ENCODE data around the gene PET100.

DNA sequence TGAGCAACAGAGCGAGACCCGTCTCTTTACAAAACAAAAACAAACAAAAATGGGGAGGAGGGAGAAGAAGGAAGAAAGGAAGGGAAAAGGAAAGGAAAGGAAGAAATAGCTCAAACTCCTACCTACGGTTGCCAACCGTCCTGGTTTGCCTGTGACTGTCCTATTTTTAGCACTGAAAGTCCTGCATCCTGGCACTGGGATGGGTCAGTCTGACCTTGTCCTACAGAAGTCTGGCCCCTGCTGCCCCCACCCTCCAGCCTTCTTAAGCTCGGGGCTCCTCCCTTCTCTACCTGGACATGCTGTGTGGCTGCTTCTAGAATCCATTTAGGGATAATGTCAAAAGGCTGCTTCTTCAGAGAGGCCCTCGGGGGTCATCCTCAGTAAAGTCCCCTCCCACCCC is 6.1 kb downstream of the PET100 start:
- TF ChIP-seq, protein P1, sequence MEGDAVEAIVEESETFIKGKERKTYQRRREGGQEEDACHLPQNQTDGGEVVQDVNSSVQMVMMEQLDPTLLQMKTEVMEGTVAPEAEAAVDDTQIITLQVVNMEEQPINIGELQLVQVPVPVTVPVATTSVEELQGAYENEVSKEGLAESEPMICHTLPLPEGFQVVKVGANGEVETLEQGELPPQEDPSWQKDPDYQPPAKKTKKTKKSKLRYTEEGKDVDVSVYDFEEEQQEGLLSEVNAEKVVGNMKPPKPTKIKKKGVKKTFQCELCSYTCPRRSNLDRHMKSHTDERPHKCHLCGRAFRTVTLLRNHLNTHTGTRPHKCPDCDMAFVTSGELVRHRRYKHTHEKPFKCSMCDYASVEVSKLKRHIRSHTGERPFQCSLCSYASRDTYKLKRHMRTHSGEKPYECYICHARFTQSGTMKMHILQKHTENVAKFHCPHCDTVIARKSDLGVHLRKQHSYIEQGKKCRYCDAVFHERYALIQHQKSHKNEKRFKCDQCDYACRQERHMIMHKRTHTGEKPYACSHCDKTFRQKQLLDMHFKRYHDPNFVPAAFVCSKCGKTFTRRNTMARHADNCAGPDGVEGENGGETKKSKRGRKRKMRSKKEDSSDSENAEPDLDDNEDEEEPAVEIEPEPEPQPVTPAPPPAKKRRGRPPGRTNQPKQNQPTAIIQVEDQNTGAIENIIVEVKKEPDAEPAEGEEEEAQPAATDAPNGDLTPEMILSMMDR (IDR thresholded peaks at IDR 0.05; ENCODE audit: poor library complexity): no peak
- TF ChIP-seq EZH2 (IDR thresholded peaks at IDR 0.05; ENCODE audit: borderline replicate concordance) (no peak), EZH2phosphoT487 (IDR thresholded peaks at IDR 0.05; ENCODE audit: low read depth, severe bottlenecking, unreplicated experiment) (no peak)
